GM21381 (cell line): ENCODE results near the gene STAT5B.

Experiments used
- ATAC-seq: cut with Tn5 transposase; IDR thresholded peaks from one replicate; pipeline ENCODE4 v1.9.1; 2021; ENCODE audit warnings: mild to moderate bottlenecking, moderate library complexity; ENCODE audit not compliant: unreplicated experiment

STAT5B gene

DNA sequence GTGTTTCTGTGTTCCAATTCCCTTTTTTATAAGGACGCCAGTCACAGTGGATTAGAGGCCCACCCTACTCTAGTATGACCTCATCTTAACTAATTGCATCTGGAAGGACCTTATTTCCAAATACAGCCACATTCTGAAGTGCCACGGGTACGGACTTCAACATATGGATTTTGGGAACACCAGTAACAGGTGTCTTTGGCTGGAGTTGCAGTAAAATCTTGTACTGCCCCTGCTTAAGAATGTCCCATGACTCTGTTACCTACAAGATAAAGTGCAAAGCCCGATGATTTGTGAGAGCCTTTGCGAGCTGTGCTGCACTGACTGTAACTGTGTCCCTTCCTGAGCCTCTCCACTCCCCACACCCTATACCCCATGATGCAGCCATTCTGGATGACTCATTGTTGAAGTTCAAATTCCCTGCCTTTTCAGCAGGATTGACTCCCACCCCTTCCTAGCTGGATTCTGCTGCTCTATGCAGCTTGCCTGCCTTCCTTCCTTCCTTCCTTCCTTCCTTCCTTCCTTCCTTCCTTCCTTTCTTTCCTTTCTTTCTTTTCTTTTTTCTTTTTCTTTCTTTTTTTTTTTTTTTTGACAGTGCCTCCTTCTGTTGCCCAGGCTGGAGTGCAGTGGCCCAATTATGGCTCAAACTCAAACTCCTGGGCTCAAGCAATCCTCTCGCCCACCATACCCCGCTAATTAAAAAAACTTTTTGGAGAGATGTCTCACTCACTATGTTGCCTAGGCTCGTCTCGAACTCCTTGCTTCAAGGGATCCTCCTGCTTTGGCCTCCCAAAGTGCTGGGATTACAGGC lies 93.1 kb downstream of the STAT5B start:
- no peak for ATAC-seq

DNA sequence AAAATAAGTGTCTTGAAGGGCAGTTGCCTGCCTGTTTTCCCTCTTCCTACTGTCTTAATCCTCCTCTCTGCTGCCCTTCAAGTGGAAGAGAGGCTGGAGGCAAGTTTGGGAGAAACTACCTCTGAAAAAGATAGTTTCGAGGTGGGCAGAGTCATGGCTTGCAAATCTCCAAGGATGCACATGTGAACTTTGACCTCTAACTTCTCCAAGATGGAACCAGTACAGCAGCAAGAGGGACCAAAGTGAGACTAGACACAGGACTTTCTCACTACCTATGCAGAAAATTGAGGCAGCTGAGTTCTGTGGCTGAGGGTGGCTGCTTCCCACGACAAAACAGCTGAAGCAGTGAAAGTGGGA lies 94.4 kb downstream of the STAT5B start:
- ATAC-seq: no peak

DNA sequence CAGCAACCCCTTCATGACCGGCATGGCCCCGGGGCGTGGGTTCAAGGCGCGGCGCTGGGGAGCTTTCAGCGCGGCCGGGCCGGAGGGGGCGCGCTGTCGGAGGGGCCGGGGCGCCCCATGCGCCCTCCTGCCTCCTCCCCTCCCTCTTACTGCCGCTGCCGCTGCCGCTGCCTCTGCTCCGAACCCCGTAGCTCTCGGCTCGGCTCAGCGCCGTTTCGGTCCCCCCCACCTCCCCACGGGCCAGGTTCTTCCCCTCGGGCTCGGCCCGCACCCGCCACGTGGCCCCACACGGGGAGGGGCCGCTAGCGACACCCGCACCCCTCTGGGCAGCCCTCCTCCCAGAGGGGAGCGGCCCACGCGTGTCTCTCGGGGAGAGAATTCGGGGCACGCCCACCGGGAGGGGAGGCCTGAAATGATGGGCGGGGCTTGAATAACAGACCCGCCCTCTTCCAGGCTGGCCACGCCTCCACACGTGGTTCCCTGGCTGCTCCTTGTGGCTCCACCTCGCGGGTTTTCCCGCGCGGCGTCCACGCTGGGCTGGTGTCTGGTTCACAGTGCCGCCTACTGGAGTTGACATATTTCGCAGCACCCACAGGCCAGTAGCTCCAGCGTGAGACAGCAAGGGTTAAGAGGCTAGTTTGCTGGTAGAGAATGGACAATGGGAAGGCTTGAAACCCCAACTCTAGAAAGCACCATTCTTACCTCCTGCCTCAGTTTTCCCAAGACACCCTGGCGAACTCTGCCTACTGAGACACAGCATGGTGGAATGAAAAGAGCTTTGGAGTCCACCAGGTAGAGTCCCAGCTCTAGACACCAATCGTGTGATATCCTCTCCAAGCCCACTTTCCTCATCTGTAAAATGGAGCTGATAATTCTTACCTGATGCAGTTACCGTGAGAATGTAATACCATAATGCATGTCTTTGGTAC lies 95.0 kb downstream of the STAT5B start, which contains the start of gene KCNH4:
Gene KCNH4, minus strand, starts transcription at position 221 of the 929 bp plus-strand sequence. Its CDS starts 197 bp downstream, at position 24.
- ATAC-seq: peak; percentile 45

DNA sequence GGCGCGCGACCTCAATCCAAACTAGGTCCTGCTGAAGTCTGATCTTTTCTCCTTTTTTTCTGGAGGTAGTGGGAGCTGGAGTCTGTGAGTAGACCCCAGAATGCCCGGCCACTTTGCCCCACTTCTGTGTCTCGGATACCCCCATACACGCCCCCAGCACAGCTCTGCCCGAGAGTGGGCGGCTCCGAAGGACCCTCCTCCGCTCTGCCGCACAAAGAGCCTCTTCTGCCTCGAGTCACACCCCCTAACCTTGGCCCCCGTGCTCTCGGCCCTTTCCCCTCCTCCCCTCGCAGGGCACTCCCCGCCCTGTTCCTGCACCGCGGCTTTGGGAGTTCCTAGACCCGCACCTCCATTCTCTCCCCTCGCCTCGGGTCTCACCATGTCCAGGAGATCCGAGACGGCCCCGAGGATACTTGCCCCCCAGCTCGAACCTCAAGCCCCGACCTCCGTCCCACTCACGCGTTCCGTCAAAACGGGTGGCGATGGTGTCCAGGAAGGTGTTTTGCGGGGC lies 95.7 kb downstream of the STAT5B start:
- no peak for ATAC-seq

DNA sequence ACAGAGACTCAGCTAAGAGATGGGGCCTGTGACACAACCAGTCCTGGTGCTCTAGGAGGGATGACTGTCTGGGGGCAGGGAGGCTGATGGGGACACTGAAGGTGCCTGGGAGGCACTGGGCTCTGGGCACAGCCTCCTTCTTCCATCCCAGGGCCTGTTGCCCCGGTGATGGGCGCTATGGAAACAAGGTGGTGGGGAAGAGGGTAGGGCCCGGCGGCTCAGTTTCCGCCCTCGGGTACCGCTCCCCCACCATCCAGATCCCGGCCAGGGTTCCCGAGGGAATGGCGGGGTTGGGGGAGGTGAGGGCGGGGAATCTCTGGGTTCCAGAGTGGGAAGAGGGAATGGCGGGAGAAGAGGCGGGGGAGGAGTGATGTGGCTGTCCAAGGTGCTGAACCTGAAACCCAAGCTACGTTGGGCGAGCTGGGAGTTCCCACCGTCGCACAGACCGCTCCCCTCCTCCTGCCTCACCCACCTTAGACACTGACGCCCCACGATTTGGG lies 96.2 kb downstream of the STAT5B start:
- ATAC-seq: no peak

DNA sequence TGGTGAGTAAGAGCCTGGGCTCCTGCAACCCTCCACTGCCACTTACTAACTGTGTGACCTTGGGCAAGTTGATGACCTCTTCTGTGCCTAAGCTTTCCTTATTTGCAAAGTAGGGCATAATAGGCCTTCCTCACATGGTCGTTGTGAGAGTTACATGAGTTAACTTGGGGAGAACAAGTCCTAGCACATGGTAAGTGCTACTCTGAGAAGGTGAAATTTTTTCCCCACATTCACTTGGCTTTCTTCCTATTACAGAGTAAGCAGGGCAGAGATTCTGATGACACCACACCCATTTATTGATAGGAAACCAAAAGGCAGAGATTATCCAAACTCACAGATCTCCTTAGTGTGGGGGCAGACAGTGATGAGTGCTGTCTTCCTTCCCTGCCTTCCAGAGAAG lies 96.9 kb downstream of the STAT5B start:
- no peak for ATAC-seq

DNA sequence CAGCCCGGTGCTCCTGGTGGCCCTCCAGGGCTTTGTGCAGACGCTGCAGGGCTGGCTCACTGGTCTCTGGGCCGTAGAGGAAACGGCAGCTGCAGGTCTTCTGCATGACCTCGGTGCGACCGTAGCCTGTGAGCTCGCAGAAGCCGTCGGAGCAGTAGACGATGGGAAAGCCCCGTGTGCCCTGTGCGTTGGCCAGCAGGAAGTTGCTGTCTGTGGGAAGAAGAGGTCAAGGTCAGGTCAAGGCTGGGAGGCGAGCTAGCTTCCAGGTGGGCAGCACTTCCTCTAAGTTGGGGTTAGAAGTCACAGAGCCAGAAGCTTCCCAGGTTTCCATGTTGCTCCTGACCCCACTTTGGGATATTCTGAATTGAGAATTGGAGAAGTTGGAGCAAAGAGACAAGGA lies 97.4 kb downstream of the STAT5B start:
- ATAC-seq: no peak

DNA sequence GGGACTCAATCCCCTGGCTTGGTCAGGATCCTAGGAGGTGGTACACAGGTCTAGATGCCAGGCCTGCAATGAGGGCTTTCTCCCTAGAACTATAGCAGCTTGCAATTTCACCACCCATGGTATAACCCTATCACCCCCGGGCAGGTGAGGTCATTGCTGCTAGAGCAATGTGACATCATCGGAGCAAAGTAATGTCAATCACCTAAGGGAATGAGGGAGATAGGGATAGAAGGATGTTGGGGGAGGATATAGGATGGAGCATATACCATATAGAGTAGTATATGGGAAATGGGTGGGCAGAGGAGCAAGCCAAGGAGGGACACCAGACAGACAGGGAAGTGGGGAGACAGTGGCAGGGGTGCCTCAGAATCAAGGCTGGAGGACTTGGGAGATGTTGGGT lies 98.5 kb downstream of the STAT5B start:
- ATAC-seq: no peak

DNA sequence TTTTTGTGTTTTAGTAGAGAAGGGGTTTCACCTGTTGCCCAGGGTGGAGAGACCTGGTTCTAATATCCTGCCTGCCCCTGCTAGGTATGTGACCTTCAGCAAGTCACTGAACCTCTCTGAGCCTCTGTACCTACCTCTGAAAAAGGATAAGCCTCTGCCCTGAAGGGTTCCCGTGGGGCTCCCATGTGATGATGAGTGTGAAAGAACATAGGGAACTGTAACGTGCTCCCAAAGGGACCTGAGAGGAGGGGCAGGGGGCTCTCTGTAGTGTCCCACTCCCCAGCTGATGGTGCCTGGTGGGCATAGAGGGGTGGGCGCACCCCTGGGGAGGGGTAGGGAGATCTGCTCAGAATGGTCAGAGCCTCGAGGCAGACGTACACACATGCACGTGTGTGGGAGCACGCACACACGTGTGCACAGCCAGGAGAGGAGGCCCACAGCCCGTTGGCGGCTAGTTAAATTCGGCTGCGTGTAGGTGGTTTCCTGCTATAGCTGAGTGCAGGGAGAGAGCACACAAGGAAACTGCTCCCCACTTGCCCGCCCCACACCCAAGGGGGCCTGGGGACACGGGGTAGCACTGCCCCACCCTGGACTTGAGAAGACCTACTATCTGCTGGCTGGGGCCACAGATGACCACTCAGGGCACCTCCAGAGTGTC lies 101.9 kb downstream of the STAT5B start:
- ATAC-seq: no peak

DNA sequence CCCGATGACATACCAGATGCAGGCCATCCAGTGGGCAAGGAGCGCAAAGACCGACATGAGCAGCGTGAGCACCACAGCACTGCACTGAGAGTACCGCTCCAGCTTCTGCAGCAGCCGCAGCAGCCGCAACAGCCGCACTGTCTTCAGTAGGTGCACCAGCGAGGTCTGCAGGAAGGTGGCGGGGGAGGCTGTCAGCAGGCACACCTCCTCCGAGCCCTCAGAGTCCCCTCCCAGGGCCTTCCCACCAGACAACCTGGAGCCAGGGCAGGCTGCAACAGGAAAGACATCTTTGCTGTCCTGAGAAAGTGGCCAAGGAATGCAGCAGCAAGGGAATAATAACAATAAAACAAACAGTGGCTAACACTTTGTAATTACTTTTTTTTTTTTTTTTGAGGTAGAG lies 104.4 kb downstream of the STAT5B start:
- ATAC-seq: no peak

DNA sequence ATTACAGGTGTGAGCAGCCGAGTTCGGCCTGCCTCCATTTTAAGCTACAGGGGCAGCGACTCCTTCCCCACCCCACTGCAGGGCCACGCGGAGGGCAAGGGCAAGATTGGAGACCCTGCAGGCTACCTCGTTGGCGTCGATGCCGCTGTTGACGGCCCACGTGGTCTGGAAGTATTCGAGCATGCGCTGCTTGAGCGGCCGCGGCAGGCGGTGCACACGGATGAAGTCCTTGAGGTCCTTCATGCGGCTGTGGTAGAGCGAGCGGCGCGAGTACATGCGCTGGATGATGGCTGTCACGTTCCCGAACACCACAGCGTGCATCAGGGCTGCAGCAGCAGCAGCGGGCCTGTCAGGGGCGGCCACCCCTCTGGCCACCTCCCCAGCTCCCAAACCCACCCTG lies 106.8 kb downstream of the STAT5B start:
- no peak for ATAC-seq

DNA sequence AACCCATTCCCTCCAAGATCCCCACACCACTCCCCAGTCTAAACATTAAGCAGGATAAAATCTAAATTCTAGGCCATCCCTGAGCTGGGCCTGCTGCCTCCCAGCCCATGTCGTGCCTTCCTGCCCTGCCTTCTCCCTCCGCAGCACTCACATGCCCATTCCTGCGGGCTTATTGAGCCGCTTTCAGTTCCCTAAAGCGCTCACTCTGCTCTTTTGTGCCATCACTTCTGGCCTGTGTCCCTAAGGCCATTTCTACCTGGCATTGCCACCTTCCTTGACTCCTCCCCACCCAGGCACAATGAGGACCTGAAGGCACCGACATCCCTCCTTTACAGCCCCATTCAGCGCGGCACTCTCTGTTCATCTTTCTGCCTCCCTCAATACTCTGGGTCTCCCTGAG lies 108.4 kb downstream of the STAT5B start:
- no peak for ATAC-seq

DNA sequence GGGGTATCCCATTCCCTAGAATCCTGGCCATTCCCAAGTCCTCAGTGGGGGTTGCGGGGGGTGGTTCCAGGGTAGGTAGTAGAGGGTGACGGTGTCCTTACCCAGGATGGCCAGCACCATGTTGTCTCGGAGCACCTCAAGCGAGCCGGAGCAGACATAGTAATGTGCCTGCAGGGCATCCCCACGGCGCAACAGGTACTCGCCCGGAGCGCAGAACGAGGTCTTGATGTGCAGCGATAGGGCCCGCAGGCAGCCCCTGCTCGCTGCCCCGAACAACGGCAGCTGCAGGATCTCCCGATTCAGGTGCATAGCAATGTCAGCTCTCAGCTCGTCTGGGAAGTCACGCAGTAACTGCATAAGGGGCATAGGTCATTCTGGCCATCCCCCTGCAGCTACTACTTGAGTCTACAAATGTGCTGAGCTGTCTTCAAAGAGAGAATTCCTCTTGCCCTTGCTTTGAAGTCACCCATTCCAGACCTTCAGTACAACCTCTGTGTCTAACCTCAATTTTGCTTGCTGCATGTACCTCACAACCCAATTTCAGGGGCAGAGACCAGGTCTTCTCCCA lies 109.9 kb downstream of the STAT5B start:
- no peak for ATAC-seq

DNA sequence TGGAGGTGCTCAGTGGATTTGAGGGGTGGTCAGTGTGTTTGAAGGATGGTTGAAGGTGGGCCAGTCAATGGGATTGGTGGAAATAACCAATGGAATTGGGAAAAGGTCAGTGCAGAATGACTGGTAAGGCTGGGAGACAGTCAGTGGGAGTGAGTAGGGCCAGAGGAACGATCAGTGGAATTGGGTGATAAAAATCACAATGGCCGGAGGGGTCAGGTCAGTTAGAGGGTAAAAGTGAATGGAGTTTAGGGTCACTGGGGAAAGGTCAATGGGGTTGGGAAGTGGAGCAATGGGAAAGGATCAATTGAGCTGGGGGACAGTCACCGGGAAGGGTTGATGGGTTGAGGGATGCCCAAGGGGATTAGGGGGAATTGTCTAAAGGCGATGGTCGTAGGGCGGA lies 110.4 kb downstream of the STAT5B start:
- ATAC-seq: no peak

DNA sequence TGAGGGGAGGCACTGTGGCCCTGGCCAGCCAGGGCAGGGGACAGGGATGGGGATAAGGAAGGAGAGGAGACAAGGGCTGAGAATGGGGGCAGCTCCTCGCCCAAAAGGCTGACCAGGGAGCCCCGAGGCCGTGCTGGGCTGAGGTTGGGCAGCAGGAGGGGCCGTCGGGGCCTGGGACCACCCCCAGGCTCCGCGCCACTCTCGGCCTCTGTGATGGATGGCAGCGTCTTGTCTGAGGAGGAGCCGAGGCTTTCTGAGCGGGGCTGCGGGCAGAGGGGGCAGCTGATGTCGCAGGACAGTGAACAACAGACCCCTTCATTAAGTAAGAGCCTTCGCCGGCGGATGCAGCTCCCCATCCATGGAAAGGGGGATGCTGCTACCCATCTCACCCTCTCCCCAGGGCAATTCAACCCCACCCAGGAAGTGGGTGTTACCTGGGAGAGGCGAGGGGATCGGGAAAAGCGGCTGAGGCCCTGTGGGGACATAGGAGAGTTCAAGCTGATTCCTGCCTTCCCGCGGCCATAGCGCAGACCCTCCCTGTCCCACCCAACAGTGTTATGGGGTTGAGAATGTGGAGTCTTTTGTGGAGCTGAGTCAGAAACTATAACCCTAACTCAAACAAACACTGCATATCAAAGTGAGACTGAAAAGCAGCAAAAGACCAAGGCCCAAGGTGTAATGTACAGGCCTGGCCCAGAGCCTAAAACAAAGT lies 112.3 kb downstream of the STAT5B start:
- ATAC-seq: no peak

DNA sequence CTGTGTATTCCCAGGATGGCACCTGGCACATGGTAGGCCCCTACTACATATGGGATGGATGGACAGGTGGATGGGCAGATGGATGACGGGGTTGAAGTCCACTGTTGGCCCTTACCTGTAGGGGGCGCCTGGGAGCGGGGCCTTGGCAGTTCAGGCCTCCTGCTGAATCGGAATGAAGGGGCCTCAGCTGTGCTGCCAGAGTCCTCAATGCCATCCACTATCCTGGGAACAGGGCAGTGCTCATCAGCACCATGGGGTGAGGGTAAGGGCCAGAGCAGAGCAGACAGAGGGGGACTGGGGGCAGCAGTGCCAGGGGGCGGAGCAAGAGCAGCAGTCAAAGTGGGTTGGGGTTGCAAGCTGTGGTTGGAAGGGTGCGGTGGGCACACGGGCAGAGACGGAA lies 113.1 kb downstream of the STAT5B start:
- no peak for ATAC-seq

DNA sequence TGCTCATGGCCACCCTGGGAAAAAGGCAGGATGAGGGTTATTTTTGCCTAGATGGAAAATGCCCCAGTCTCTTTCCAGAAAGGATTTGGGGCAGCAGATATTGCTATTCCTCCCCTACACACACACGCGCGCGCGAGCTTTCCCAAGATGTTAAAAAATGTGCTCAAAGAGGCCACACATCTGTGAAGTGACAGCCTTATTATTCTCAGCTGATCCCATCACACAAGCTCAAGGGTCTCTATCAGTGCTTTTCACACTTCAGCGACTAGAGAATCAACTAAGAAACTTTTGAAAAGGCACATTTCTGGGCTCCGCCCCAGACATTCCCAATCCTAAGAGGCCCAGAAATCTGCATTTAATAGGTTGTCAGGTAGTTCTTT lies 115.7 kb downstream of the STAT5B start:
- ATAC-seq: no peak

DNA sequence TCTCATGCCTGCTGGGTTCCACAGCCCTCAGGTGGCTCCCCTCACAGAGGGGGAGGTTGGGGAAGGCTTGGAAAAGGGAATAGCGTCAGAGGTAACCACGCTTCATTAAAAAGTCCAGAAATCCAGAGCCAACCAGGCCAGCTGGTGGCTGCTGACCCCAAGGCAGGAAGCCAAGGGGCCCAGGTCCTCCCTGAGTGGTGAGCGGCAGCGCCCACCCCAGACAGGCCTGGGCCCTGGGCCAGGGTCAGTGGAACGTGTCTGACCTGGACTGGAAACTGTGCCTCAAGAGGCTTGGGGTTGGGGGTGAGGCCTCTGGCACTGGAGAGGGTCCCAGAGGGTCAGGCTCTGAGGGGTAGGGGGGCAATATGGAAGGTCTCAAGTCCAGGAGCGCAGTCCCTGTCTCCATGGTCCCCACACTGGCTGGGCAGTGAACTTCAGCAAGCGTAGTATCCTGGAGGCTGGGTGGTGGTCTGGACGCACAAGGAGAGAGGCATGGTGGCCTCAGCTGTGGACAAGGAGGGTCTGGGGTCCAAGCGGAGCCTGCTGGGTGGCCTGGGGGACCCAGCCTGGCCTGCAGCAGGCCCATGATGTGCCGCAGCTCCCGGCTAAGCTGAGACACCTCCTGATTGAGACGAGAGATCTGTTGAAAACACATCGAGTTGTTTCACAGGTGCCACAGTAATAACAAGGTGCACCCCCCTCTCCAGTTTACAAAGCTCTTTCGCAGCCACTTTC lies 116.2 kb downstream of the STAT5B start:
- ATAC-seq: no peak

DNA sequence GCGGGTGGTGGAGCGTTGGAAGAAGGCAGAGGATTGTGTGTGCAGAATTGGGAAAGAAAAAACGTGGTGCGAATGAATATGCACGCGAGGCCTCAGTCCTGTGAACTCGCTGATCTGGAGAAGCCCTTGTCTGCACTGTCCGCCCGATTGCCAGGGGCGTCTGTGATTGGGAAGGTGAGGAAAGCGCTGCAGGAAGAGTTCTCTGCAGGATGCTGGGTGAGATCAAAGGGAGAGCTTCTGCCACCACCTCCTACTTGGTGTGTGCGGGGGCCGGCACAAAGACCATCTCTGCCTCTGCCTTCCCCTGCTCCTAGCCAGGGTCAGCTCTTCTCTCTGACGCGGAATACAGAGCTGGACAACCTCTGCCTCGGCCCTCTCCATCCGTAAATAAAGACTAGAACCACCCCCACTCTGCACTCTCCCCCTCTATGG lies 120.6 kb downstream of the STAT5B start:
- no peak for ATAC-seq
